HG03135 (cell line): Measurements from ENCODE around the gene KCNMA1.

Source experiments
- ATAC-seq: cut with Tn5 transposase; IDR thresholded peaks from one replicate; pipeline ENCODE4 v1.9.1; 2021; ENCODE audit warnings: mild to moderate bottlenecking, moderate library complexity; ENCODE audit not compliant: unreplicated experiment

KCNMA1 gene

DNA sequence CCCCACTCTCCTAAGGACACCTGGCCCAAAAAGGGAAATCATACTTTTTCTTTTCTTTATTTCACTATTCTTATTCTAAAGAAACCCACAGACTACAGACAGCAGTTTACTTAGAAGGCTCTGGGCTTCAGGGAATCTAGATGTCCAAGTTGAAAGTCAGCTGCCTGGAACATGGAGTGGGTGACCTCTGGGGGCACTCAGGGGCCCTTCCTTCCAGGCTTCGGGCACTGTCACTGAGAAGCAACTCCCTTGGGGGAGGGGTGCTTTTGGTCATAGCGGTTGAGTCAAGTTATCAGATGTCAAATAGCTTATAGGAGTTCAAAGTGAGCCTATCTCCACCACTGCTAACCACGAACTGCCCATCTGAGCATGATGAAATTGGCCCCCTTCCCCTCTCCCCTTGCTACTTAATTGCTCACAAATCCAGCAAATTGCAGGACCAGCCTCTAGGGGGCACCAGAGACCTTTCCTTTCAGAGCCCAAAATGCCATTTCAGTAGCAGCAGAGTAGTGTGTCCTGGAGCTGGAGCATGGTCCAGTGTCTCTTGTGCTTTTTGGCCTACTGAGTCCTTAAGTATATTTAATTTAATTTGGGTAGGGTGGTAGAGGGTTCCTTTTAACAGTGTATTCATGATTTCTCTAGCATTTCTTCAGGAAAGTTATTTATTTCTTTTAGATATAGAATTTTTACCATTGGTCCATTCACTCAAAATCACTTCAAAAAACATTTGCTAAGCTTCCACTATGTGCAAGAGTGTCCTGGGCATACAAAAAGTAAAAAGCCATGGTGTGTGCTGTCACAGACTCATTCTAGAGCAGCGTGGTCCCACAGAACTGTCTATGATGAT lies 463.8 kb downstream of the KCNMA1 start:
- ATAC-seq = no peak

DNA sequence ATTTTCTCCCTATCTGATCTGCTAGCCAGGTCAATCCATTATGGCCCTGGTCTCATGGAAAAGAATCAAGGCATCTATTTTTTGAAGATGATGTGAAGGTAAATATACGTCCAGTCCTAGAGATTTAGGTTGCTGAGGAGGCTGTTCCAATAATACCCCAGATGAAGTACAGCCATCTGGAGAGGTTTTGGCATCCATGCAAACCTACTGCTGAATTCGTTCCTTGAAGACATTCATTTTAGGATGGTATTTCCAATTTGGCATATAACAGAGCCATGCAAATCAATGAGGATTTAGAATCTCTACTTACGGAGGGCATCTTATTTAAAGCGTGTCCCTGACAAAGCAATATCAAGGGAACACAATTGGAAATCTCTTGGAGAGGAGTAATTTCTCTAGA lies 465.5 kb downstream of the KCNMA1 start:
- ATAC-seq = no peak

DNA sequence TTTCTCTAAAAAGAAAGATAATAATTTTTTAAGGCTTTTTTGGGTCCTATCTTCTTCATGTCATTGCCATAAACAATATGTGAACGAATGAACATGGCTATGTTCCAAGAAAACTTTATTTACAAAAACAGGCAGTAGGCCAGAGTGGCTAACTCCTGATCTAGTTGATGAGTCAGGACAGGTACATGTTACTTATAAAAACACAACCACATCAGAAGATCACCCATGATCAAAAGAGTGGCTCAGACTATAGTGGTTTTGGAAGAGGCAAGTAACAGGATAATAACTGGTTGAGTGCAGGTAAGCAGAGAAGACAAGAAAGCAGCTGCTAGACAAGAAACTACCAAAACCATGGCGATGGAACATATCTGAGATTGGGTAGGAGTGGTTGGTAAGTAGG lies 468.7 kb downstream of the KCNMA1 start:
- ATAC-seq = no peak

DNA sequence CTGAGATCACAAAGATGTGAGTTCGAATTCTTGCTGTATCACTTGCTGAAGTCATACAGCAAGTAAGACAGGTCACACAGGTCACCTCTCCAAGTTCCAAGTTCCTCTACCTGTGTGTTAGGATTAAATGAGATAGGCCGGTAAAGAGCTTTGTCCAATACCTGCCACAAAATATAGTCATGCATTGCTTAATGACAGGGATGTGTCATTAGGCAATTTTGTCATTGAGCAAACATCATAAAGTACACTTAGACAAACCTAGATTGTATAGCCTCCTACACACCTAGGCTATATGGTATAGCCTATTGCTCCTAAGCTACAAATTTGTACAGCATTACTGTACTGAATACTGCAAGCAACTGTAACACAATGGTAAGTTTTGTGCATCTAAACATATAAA lies 469.4 kb downstream of the KCNMA1 start:
- ATAC-seq = no peak

DNA sequence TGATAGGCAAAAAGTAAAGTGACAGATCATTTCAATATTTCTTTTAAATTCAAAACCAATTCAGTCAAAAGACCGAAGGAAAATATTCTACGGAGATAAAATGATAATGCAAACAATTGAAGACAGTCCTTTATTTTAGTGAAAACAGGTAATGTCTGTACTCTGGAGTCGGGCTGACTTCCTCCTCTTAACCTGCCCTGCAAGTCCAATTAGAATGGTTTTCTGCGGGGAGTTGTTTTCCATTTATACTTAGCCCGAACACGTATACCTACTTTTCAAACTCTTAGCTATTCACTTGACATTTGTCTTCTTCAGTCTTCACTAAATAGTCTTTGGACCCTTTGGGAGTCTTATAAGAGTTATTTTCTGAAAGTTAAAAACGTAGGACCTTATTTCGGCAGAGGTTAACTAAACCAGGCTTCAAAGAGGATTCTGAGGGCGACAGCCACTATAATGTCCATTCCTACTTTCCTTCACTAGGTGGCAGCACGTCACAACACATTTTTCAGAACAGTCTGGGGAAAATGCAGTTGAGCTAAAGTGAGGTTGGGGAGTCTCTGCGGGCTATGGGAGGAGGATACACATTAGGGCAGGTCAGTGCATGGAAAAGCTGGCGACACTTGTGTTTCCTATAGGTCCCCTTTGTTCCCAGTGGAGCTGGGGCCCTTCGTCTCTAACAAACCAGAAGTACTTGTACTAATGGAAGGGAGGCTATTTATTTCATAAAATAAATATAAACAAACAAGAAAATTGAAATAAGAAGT lies 472.0 kb downstream of the KCNMA1 start:
- no peak for ATAC-seq

DNA sequence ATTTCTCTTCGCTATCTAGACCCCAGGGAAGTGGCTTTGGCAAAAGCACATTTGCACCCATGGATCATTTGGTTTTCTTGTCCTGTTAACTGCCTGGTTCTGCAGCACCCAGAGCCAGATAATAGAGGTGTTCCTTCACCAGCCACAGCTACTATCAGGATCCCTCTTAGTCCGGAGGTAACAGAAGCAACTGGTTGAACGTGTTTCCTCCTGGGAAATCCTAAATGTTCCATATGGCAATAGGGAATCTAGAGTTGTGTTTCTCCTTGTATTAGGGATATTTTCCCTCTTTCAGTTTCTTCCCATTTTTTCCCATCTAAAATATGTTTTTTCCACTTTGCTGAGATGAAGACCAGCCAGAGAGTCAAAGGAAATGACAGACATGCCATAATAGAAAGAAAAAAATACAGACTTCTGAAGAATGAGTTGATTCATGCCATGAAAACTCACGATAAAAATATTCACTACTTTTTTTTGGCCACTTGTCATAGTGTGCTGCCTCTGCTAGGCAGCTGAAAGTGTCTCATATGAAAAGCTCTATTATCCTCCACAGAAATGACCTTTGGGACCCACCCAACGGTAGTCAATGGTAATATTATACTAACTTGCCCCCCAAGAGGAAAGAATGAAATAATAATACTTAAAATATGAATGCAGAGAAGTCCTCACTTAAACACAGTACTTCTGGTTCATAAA lies 472.8 kb downstream of the KCNMA1 start:
- ATAC-seq = no peak

DNA sequence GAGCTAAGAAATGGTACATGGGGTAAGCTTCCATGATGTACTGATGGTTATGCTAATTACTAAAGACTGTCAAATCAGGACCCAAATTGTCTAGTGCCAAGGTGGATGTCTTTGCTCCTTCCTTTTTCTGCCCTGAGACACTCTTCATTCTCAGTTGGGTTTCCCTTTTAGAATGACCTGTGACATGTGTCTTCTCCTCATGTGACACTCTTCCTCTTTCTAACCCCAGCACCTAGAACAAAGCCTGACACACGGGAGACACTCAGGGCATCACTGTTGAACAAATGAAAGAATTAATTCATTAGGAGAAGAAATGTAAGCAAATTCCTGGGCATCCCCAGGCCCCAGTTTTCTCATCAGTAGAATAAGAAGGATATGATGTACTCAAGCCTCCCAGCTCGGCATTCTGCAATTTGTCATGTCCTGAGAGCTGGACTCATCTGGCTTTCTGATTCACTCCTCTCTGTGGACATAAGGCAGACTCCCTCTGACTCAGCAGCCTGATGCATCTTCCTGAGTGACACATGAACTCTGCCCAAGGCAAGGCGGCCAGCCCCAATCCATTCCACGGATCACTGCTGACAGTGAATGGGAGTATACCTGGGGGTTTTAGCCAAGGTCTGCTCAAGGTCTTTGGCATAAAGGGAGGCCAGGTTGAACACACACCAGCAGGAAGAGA lies 473.8 kb downstream of the KCNMA1 start:
- no peak for ATAC-seq

DNA sequence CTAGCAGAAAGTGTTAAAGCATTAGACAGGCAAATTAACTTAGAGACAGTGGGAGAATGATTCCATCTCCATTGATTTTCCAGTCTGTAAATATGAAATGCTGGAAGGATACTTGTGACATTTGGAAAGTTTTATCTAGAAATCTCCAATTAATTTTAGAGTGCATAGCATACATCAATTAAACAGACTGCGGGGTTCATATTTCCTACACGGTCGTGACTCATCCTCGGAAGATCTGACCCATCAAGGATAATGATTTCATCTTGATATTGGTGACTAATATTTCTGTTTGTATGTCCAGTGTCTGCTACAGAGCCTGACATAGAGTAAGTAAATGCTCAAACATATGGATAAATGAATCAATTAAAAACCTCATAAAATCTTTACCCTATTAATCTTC lies 474.9 kb downstream of the KCNMA1 start:
- no peak for ATAC-seq

DNA sequence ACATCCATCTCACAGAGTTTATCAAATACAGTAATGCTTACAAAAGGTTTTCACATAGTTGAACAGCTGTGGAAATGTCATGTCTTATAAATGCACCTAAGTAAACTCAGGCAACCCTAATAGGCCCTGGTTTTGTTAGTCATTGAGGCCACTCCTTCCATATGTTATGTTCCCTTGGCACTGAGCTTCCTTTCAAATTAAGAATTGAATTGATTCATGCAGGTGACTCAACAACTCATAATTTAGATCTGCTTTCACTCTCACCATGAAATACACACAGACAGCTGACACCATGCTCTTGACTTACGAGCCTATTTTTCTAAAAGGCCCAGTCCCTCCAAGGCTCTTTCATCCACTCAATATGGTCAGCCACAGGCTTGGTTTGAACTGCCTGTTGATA lies 476.9 kb downstream of the KCNMA1 start:
- no peak for ATAC-seq

DNA sequence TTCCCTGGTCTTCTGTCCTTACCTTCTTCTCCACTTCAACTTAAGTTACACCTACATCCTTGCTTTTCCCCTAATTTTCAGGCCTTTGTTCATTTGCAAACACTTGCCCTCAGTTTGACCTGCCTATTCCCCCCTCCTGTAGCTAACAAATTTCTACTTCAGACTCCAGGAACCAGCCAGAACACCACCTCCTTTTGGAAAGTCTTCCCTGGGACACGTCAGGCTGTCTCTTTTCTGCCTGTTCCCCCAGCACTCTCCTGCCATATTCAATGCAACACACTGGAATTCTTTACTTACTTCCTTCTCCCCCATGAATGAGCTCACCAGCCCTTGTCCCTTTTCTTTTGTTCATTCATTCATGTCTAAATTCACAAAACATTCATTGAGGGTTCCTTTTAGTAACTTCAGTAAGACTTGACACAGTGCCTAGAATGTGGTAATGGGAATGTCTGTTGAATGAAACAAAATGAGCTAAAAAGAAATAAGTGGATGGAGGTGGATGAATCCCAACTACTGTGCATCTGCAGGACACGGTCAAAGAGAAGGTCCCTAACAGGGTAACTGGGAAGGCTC lies 478.0 kb downstream of the KCNMA1 start:
- no peak for ATAC-seq

DNA sequence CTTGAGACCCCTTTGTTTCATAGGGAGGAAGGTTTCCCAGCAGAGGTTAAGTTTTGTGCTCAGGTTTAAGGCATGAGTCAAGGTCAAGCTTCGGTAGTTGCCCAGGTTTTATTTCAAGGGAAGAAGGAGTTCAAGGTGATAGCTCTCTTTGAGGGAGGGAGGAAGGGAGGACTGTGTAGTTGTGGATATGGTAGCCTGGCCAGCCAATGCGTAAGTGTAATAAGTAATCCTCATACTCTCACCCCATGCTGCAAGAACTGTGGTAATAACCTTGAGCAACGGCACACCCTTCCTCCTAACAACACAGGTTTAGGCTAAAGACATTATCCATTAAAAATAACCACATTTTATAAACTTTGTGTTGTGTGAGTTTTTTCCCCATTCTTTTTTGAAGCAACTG lies 478.9 kb downstream of the KCNMA1 start:
- ATAC-seq = no peak

DNA sequence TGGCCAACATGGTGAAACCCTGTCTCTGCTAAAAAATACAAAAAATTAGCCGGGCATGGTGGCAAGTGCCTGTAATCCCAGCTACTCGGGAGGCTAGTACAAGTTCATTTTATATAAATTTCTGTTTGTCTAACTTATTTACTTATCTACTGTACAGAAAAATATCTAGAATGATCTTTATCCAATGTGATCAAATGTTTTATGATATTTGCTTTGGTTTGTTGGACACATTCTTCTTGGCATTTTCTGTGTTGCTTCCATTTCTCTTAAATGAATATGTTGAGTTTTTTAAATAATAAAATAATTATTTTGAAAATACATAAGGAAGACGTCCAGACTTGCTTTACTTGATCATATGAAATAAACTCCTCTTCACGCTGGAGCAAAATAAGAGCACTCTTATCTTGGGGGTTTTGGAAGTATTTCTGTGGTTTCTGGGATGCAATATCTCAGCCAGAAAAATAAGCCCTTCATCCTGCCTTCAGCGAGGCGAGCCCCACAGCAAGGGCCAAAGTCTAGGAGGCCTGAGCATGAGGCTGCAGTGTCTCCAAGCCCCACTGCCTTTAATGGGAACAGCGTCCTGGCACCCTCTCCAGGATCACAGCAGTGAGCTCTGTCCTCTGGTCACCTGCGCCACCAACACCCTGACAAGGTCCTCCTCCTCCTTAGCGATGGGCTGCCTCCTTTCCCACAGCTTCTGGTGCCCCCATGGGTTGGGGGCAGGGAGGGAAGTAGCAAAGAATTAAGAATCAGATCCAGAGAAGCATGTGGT lies 480.2 kb downstream of the KCNMA1 start:
- no peak for ATAC-seq

DNA sequence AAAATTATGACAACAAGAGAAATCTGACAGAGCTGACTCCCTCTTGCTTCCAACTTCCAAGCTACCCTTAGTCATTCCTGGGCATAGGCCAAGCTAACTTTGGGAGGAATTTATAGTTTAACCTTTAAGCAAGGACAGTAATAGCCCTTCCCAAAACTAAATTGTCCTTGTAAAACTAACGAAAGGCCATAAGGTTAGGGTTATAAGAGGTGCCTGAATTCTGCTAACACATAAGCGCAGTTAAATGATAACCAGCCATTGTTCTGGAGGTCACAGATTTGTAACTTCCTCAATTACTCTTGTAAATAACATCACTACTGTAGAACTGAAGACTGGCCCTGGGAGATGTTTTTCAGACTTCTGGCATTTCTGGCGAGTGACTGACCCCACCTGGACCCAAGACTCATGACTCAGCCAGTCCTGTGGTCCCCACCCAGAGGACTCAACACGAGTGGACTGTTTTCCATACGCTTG lies 481.2 kb downstream of the KCNMA1 start:
- ATAC-seq = no peak

DNA sequence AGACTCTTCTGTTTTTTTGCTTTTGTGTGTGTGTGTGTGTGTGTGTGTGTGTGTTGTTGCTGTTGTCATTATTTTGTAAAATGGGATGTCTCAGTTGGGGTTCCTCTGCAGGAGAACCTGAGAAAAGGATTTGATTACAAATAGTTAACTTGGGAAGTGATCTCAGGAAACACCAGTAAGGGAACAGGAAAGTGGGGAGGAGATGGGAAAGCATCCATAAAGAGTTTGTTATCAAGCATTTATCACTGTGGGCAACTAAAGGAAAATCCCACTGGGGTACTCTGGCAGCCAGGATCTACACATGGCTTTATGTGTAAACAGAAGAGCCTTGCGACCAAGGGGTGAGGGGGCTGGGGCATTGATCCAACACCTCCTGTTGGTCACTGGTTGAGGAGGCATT lies 485.4 kb downstream of the KCNMA1 start:
- ATAC-seq = no peak

DNA sequence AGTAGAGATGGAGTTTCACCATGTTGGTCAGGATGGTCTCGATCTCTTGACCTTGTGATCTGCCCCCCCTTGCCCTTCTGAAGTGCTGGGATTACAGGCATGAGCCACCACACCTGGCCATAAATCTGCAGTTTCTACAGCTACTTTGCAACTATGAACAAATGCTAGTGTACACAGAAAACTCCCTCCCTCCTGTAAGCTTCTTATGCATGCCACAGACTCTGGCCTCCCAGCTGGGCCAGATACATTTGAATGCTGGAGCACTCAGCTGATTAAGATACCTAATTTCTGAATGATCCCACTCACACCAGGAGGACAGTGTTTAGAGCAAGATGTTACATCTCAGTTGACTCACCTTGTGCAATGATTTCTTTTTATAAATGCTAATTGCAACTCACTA lies 486.2 kb downstream of the KCNMA1 start:
- no peak for ATAC-seq

DNA sequence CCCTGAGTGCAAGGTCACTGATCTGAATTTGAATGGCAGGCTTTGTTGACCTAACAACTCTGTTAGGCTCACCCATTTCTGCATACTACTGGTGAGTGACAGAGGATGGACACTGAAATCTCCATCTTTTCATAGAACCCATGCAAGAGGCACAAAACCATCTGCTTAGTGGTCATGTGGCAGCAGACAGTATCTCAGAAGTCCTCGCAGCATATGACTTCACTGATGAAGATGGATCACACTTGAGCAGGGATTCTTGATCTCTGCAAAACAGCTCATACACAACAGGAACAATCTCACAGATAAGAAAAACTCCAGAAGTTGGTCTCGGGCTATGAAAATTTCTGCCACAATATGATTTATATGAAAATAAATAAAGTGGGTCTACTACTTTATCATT lies 487.9 kb downstream of the KCNMA1 start:
- ATAC-seq = no peak

DNA sequence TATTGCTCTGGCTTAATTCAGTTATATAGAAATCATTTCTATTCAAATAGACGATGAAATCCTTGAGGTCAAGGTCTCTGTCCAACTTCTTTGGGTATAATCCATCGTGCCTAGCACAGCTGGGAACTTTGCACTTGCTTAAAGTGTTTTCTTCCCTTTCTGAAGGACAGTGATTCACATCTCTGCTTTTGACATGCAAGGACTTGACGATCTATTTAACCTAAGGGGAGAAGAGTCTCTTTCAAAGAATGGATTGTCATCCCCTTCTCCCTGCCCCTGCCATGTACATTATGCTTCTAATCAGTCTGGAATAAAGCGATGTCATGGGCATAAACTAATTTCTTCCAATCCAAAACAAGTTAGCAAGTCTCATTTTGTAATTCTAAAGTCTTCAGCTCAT lies 488.6 kb downstream of the KCNMA1 start:
- no peak for ATAC-seq

DNA sequence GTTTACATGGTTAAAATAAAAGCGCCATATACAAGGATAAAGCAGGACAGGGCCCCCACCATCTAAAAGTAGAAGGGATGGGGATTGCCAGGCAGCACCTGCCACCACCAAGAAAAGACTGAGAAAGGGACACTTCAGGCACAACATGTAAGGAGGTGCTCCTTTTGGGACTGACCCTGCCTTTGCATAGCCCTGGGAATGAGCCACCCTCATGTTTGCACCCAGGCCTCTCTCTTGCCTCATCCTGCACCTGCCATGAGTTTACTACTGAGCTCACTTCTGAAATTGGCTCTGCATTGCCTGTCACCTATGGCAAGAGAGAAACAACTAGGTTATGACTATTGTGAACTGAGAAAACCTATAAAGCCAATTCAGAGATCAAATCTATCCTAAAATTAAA lies 489.7 kb downstream of the KCNMA1 start:
- no peak for ATAC-seq

DNA sequence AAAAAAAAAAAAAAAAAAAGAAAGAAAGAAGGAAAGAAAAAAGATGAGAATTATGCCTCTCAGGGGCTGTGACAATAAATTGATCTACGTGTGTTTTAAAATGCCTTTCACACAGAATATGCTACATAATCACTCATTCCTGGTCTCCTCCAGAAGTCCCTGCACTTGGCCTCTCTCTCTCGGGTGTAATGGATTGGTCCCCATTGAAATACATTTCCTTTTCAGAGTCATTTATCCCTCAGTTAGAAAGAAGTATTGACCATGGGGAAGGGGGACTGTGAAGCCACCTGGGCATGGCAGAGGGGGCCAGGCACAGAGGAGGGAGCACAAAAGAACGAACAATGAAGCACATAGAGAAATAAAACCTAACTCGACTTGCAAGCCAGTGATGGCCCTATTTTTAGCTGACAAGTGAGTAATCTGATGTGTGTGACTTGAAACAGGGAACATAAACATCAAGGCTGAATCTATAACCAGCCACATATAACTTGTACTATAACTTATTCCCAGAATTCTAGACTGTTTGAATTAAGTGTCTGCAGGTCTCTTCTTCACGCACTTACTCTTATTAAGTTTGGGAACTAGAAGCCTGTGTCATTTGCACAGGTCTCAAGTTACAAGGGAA lies 490.8 kb downstream of the KCNMA1 start:
- no peak for ATAC-seq

DNA sequence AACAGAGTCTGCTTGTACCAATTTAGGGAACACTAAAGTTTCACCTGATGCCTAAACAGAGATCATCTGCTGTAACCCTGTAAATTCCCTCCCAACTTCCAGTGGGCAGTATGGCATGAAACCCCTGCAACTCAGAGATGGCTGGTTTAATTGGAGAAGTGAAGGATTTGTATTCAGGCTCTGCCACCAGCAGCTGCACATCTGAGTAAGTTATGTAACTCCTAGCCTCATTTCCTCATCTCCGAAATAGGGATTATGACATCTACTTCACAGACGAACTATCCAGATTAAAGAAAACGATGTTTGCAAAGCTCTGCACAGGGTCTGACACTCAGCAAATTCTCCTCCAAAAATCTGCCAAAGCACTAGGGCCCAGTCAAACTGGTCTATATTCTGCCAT lies 493.0 kb downstream of the KCNMA1 start:
- ATAC-seq = no peak
